Activated CD8-positive, alpha-beta memory T cell treated with anti-CD3 and anti-CD28 coated beads, Interleukin-2, amount 50 U/mL, for 24 hours (primary cell): ENCODE results near the gene LGI1.

Experiments
- DNase-seq: peaks from one replicate; pipeline ENCODE4 v3.0.0-alpha.2; 2020; ENCODE audit errors: extremely low read depth

LGI1 gene

DNA sequence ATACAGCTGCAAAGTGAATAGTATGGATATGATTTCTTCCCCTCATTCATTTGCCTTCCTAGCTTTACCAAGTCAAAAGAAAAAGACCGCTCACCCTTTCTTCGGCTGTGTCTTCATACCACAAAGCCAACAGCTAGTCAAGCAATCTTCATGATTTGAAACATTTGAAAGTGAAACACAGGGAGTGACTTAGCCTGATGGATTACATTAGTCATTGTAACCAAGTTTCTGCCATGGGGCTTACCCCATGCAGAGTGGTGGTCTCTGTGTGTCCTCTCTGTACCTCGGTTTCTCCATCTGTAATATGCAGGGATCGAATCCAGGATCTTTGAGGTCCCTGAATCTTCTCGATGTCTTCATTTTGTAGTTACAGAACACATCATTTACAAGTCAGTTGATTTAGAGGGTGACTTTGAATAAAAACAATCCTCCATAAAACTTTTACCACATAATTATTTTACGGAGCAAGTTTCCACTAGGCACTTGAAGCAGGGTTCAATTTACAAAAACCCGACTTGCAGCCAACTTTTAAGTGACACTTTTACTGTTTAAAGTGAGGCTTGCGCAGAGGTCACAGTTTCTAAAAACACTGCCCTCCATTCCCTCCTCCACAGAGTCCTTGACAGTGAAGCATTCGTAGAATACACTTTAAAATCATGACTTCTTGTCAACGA lies 2.2 kb upstream of the LGI1 start:
- no peak for DNase-seq

DNA sequence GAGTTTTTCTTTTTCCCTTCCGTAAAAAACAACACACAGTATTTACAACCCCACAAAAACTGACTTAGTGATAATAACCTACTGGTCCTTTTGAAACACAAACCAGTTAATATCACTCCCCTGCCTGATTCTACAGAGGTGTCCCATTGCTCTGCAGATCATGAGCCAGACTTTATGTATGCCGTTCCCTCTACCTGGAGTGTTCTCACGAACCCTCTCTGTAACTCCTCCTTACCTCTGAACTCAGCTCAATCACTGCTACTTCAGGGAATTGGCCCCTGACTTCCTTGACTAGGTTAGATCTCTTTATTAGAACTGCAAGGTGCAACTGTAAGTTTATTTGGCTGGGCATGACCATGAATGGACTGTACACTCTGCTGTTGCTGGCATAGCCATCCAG lies 1.6 kb upstream of the LGI1 start:
- DNase-seq = no peak

GRCh38 chr10:93757136-93757535 lies 600 bp upstream of the LGI1 start:
- no peak for DNase-seq

DNA sequence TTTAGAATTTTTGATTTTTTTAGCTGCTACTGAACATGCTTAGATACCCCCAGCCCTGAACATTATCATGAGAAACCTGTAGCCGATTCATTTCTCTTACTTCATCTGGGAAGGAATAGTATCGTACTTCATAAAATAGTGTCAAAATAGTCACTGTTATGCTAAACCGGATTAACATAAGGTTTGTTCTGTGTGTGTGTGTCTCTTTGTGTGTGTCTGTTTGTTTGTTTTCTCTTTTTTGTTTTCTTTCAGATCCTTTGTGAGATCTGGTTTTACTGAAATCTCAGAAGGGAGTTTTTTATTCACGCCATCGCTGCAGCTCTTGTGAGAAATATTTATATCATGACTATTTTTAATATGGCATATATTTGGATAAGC lies 761 bp downstream of the LGI1 start:
- no peak for DNase-seq

- DNase-seq = no peak
Measured at GRCh38 chr10:93758891-93759410, 1.2 kb downstream of the LGI1 start.

- DNase-seq = no peak
Measured at GRCh38 chr10:93760490-93760889, 2.8 kb downstream of the LGI1 start.

DNA sequence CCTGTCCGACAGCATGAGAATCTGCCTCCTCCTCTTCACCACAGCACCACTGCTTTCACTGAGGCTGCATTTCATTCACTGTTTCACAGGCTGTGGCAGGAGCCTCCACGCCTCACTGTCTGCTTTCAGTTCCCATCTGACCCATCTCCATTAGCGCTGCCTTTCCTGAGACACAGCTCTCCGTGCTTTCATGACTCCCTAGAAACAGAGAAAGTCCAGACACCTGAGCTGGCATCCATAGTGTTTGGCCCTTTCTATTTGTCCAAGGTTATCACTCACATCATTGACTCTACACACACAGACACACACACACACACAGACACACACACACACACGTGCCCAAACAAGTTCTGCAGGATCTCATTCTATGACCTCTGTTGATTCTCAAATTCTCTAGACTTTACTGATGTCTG lies 5.2 kb downstream of the LGI1 start:
- no peak for DNase-seq

DNA sequence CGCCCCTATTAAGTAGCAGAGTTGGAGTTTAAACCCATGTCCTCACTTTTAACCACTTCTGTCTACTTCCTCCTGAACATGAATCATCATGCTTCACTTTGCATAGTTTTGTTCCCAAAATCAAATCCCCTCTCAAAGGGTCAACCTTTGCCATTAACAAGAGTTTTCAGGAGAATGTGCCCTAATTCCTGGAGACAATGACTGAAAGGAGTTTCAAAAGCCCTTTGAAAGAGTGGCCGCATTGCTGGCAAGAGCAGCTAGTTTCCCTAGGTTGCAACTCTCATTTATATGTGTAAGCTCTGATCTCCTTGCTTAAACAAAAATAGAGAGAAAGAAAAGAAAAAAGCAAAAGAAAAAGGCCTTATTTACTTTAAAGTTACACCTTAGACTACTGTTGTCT lies 9.2 kb downstream of the LGI1 start:
- no peak for DNase-seq

DNA sequence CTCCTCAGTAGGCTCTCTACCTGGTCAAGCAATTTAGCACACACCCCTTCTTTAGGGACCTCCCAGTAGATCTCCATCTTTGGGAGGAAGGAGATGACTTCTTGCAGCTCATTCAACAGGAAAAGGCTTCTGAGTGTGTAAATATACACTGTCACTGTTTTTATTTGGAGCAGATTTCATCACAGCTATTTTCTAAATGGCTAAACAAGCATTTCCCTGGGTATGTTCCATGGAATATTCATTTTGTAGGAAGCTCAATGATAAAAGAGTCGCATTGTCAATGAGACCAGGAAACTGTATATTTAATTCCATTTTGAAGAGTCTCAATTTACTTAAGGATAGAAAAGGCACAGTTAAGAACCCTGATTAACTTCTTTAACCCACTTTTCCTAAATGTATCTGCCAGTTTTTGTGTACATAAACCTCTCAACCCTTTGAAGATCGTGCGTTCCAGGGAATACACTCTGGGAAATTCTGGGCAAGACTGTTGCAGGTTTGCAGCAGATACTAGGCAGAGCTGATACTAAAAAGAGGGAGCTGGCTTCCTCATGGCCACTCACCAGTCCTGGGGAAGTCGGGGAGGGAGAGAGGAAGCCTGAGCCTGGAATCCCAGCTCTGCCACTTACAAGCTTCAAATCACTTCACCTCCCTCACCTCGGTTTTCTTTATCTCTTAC lies 10.1 kb downstream of the LGI1 start:
- DNase-seq = no peak

DNA sequence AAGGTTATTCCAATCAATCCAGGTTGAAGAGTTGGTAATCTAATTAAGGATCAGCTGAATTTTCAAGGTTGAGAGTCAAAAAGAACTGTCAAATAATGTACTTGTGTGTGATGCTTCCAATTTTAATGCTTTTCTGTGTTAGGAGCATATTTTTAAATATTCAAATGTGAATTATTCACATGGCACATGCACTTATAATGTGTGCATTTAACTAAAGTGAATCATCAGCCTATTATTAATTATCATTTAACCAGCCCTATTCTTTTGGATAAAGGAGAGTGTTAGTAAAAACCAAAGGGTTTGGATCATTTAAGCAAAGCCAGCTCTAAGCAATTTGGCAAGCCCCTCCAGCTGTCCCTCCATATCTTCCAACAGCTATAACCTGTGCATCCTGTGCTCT lies 11.2 kb downstream of the LGI1 start:
- DNase-seq = no peak

DNA sequence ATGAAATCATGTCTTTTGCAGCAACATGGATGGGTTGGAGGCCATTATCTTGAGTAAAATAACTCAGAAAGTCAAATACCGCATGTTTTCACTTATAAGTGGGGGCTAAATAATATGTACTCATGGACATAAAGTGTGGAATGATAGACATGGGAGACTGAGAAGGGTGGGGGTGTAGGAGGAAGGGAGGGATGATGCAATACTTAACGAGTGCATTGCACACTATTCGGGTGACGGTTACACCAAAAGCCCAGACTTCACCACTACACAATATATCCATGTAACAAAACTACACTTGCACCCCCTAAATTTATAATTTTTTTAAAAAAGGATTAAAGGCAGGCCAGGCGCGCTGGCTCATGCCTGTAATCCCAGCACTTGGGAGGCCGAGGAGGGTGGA lies 13.6 kb downstream of the LGI1 start:
- no peak for DNase-seq

GRCh38 chr10:93773120-93773519 lies 15.4 kb downstream of the LGI1 start:
- no peak for DNase-seq

DNA sequence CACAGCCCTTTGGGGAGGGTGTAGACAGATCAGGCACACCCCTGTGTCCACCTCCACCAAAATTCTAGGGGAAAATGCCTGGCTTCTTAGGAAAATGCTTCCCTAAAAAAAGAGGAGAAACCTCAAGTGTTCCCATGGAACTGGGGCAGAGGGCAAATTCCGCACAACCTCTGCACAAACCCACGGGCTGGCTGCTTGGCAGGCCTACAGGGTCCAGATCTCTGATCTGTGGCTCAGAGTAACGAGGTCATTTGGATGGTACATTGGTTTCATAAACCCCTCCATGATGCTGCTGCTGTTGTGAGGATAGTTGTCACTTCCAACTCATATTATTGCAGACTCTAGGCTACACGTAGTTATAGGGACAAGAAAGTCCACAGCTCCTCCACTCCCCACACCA lies 16.0 kb downstream of the LGI1 start:
- no peak for DNase-seq

GRCh38 chr10:93775356-93775755 lies 17.6 kb downstream of the LGI1 start:
- no peak for DNase-seq

DNA sequence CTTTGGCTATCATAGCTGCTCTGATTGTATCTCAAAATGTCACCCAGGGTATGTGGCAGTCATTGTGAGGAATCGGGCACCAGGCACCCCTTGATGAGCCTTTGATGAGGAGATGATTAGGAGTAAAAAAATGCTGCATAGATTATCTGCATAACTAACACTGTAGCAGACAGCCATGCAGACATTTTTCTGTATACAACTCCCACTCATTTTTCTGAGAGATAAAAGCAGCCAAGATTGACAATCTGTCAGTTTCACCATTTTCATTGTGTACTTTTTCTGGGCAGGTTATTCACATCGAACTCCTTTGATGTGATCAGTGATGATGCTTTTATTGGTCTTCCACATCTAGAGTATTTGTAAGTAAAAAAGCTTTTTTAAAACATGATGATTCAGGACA lies 19.4 kb downstream of the LGI1 start:
- no peak for DNase-seq

GRCh38 chr10:93784059-93784458 lies 26.3 kb downstream of the LGI1 start:
- no peak for DNase-seq

GRCh38 chr10:93788413-93789208 lies 30.9 kb downstream of the LGI1 start:
- DNase-seq = no peak

- DNase-seq = no peak
Measured at GRCh38 chr10:93790439-93790838, 32.7 kb downstream of the LGI1 start.

- DNase-seq = no peak
Measured at GRCh38 chr10:93796167-93796566, 38.4 kb downstream of the LGI1 start.

- no peak for DNase-seq
Measured at GRCh38 chr10:93797825-93798224, 40.1 kb downstream of the LGI1 start.

DNA sequence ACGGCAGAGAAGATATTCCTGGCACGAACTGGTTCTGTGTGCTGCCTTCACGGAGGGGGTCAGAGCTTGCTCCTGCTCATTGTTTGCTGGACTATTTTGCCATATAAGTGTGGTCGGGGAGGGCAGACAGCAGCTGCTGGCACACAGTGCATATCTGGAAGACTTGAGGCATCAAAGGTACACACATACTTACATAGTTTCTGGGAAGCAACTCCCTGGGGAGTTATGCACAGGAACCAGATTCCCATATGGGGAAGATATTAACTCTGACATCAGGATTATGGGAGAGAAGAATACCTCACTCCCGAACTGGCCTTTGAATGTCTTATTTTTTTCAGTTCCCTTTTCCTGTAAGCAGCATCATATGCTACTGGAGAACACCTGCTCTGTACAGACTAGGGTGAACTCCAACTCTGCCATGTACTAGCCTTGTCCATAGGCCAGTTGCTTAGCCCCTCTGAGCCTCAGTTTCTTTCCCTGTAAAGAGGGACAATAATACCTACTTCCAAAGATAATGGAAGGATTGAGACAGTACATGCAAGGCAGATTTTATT lies 41.5 kb downstream of the LGI1 start:
- no peak for DNase-seq

DNA sequence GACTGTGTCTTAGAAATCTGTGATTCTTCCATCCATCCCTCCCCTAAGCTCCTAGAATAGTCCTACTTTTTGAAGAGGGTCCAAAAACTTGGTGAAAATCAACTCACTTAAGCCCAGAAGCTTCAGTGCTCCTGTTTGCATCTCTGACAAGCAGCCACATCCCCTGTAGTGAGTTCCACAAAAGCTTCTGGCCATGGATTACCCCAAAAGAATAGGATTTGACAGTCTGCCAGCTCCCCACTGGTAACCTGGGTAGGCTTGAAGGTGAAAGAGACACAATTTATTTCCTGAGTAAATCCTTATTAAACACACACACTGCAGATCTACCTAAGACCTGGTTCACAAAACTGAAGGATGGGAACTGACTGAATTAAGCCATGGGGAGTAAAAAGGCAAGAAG lies 46.5 kb downstream of the LGI1 start:
- no peak for DNase-seq

- no peak for DNase-seq
Measured at GRCh38 chr10:93806903-93807302, 49.2 kb downstream of the LGI1 start.
